HepG2 (cell line): ENCODE measurements around the gene MYO1G. TPM values are rescaled to one million over a fixed set of nuclear protein-coding genes. Genes with fewer than 3 reads are reported as not detected.

Source experiments
- ATAC-seq: fragments of 200-7000 bp; cut with Tn5 transposase; 3 replicates; pipeline ENCODE4 v1.9.1; 2020; ENCODE audit warnings: mild to moderate bottlenecking, moderate library complexity
- BruUV-seq: library from RNA; stranded (reverse); fragments of 400-500 nt; replicated peaks from 2 replicates; lab custom pipeline; 2021; lab: Mats Ljungman, UMichigan
- CTCF ChIA-PET: fragments of 300-600 bp; formaldehyde crosslinking; extraction: SDS; loops from one replicate; lab custom pipeline; 2021; ENCODE audit warnings: low total read pairs, inconsistent platforms, low intra/inter-chr PET ratio; lab: Yijun Ruan, JAX
- POLR2A ChIA-PET: fragments of 350-600 bp; sonication (Branson Sonifier 250); formaldehyde crosslinking; loops from one replicate; lab custom pipeline; 2020; ENCODE audit warnings: antibody characterized with exemption, inconsistent platforms; lab: Yijun Ruan, JAX
- DNase-seq: peaks from one replicate; pipeline ENCODE4 v3.0.0-alpha.2; 2015; ENCODE audit warnings: low spot score
- FAIRE-seq: peaks from 3 replicates; lab custom pipeline; 2011; peaks lifted over from hg19 to GRCh38; lab: Jason Lieb, UNC
- H2AFZ ChIP-seq: one replicate; pipeline ENCODE4 v1.6.1; 2011; ENCODE audit warnings: low read length, inconsistent platforms
- H3K27ac ChIP-seq: fragments of 300-600 bp; 3 replicates; pipeline ENCODE4 v1.8.0; 2011; ENCODE audit warnings: mixed run types, mild to moderate bottlenecking, mixed read lengths, low read length, inconsistent platforms; ENCODE audit not compliant: insufficient read depth; ENCODE audit errors: extremely low read length
- H3K27me3 ChIP-seq, 2 experiments: fragments of 200-600 bp in 1 of 2; 2 replicates in 1 of 2; 3 replicates in 1 of 2; pipeline versions ENCODE4 v1.6.0 to v1.8.0; 2011; ENCODE audit warnings: low read length in 2 of 2, mild to moderate bottlenecking in 2 of 2, moderate library complexity in 2 of 2, inconsistent platforms in 1 of 2; ENCODE audit not compliant: insufficient read depth in 2 of 2, control insufficient read depth in 1 of 2
- H3K36me3 ChIP-seq, 2 experiments: fragments of 200-600 bp in 1 of 2; replicated peaks in 1 of 2; 2 replicates in 1 of 2; 3 replicates in 1 of 2; pipeline versions ENCODE4 v1.5.1 to v1.8.0; 2011; ENCODE audit warnings: low read length in 2 of 2, inconsistent platforms in 1 of 2; ENCODE audit not compliant: insufficient read depth in 2 of 2, control insufficient read depth in 1 of 2
- H3K4me1 ChIP-seq: 2 replicates; pipeline ENCODE4 v1.5.1; 2012; ENCODE audit warnings: low read length, inconsistent platforms; ENCODE audit not compliant: insufficient read depth
- H3K4me2 ChIP-seq: 2 replicates; pipeline ENCODE4 v1.6.0; 2011; ENCODE audit warnings: low read depth, low read length, inconsistent platforms
- H3K4me3 ChIP-seq, 3 experiments: fragments of 200-600 bp in 1 of 3; sonication (generic), shearing (Covaris generic) in 1 of 3; replicated peaks in 1 of 3; 2 replicates each; pipeline ENCODE4 v1.5.1; 2011 to 2016; ENCODE audit warnings: low read length in 3 of 3, inconsistent platforms in 2 of 3, low read depth in 2 of 3, mild to moderate bottlenecking in 2 of 3, control low read depth in 1 of 3, mixed read lengths in 1 of 3; ENCODE audit not compliant: insufficient read depth in 1 of 3
- H3K79me2 ChIP-seq: one replicate; pipeline ENCODE4 v1.6.1; 2011; ENCODE audit warnings: low read length, inconsistent platforms; ENCODE audit not compliant: insufficient read depth
- H3K9ac ChIP-seq: 2 replicates; pipeline ENCODE4 v1.6.0; 2011; ENCODE audit warnings: mild to moderate bottlenecking, low read depth, low read length, inconsistent platforms; ENCODE audit not compliant: insufficient read depth
- H3K9me3 ChIP-seq: 2 replicates; pipeline ENCODE4 v1.5.1; 2012; ENCODE audit warnings: mild to moderate bottlenecking, low read length
- H4K20me1 ChIP-seq: 2 replicates; pipeline ENCODE4 v1.6.0; 2011; ENCODE audit warnings: inconsistent platforms, mild to moderate bottlenecking, low read length, moderate library complexity; ENCODE audit not compliant: insufficient read depth
- ASH2L ChIP-seq: fragments of 300-600, 200-600 bp; sonication (generic); IDR thresholded peaks from 2 replicates; pipeline ENCODE4 v1.7.0; 2017; ENCODE audit warnings: low read depth, mild to moderate bottlenecking, moderate library complexity, mixed read lengths, low read length; ENCODE audit not compliant: insufficient read length
- CHD2 ChIP-seq: IDR thresholded peaks from 2 replicates; pipeline ENCODE4 v1.6.1; 2011; ENCODE audit warnings: low read depth, low read length, improper control_type of control experiment
- MED8 ChIP-seq: sonication (generic); formaldehyde crosslinking; IDR thresholded peaks from 2 replicates; pipeline ENCODE4 v1.8.1; 2023; ENCODE audit warnings: mild to moderate bottlenecking, missing genetic modification reagents; ENCODE audit not compliant: insufficient replicate concordance
- MYNN ChIP-seq: sonication (generic); formaldehyde crosslinking; IDR thresholded peaks from 2 replicates; pipeline ENCODE4 v1.4.0; 2020; ENCODE audit warnings: mild to moderate bottlenecking, low read depth, missing genetic modification reagents
- RFX3 ChIP-seq: IDR thresholded peaks from 2 replicates; pipeline ENCODE4 v1.6.1; 2016; ENCODE audit warnings: missing biosample characterization, missing genetic modification reagents
- SNAPC2 ChIP-seq: sonication (generic); formaldehyde crosslinking; IDR thresholded peaks from 2 replicates; pipeline ENCODE4 v1.8.1; 2022; ENCODE audit warnings: mild to moderate bottlenecking, missing genetic modification reagents
- TCF12 ChIP-seq, 2 experiments: fragments of 450-650 bp in 1 of 2; sonication (generic) in 1 of 2; formaldehyde crosslinking in 1 of 2; IDR thresholded peaks; 2 replicates each; pipeline versions ENCODE4 v1.6.1 to v1.8.0; 2017 to 2022; ENCODE audit warnings: antibody characterized with exemption in 1 of 2, mild to moderate bottlenecking in 1 of 2, missing genetic modification reagents in 1 of 2, moderate library complexity in 1 of 2
- TGIF2 ChIP-seq: IDR thresholded peaks from 2 replicates; pipeline ENCODE4 v1.6.1; 2016; ENCODE audit warnings: control low read depth, missing compliant biosample characterization
- ZFP1 ChIP-seq: IDR thresholded peaks from 2 replicates; pipeline ENCODE4 v1.6.1; 2016
- ZFP36L1 ChIP-seq: sonication (generic); formaldehyde crosslinking; IDR thresholded peaks from 2 replicates; pipeline ENCODE4 v1.8.0; 2022; ENCODE audit warnings: mild to moderate bottlenecking, missing genetic modification reagents, moderate library complexity
- ZNF234 ChIP-seq: sonication (generic); formaldehyde crosslinking; conservative IDR thresholded peaks from 2 replicates; pipeline ENCODE4 v1.5.1; 2020; ENCODE audit warnings: mild to moderate bottlenecking, missing genetic modification reagents
- ZNF792 ChIP-seq: IDR thresholded peaks from 2 replicates; pipeline ENCODE4 v1.6.1; 2016
- ZNF841 ChIP-seq: sonication (generic); formaldehyde crosslinking; IDR thresholded peaks from 2 replicates; pipeline ENCODE4 v1.8.1; 2023; ENCODE audit warnings: missing genetic modification reagents, borderline replicate concordance
- WGBS: methylation state at CpG from one replicate; pipeline ENCODE4 v1.1.6; 2017; ENCODE audit warnings: low lambda C conversion rate; 5-methylcytosine and 5-hydroxymethylcytosine counted together
- in situ Hi-C: cut with HindIII; loops from 2 replicates; pipeline ENCODE4 v1.10.0; 2017; ENCODE audit warnings: low pct_unique_long_range_greater_than_20kb; ENCODE audit not compliant: extremely low pct_ligation_motif_present
- intact Hi-C: fragments of 100-400 bp; cut with micrococcal nuclease; formaldehyde crosslinking; loops from one replicate; pipeline ENCODE4 v1.10.0; 2022; ENCODE audit not compliant: unreplicated experiment
- polyA plus RNA-seq, 8 experiments: library from polyadenylated mRNA; depleted of rRNA in 3 of 8; stranded (reverse) in 7 of 8; unstranded in 1 of 8; fragments of >200 nt; fragmentation: Illumina TruSeq in 4 of 8; extraction: Trizol in 4 of 8; gene quantifications; 2 replicates each; pipeline versions ENCODE4 v1.2.1 to v1.2.3, GENCODE V29; 2011 to 2016; ENCODE audit warnings: low read depth in 4 of 8, missing spikeins in 1 of 8, mixed read lengths in 1 of 8; ENCODE audit not compliant: insufficient read depth in 1 of 8
- total RNA-seq, 5 experiments: library from RNA; depleted of rRNA; stranded (reverse); fragments of >200 nt; fragmentation: Illumina TruSeq; extraction: Trizol; gene quantifications; 2 replicates each; pipeline ENCODE4 v1.2.3, GENCODE V29; 2016; ENCODE audit warnings: low read depth in 1 of 5
- TF ChIP-seq, protein P1 (sequence below): IDR thresholded peaks from 2 replicates; pipeline ENCODE4 v1.6.1; 2012; ENCODE audit warnings: low read length, improper control_type of control experiment

Gene MYO1G
- total and polyA plus RNA-seq, 2 of the 13 experiments (the other 11 are each of a cell fraction or from before 2014, with no cell fraction given) = 0.29 to 1.1 TPM

DNA sequence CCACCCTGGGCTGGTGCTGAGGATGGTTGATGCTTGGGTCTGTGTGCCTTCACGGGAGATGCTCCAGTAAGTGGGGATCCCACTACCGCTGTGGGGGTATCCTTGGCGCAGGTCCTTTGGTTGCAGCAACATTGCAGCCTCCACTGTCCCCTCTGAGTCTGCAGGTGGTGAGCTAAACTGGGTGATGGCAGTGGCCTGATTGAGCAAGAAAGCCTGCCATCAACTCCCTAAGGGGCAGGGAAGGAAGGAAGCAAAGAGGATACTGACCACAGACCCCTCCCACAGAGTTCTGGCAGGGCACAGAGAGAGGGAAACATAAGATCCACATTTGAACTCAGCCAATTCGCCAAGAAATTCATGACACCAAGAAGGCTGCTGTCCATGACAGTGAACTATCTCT, 43.2 kb downstream of the MYO1G start:
- ChIA-PET CTCF (no interaction called here), POLR2A (no interaction called here)
- no peak overlapping the region for H3K4me3 ChIP-seq
- in situ Hi-C loops (no loop called here), intact Hi-C loops (no loop called here)
- H3K27me3 ChIP-seq = peaks cover 0 to 11% of the 10 kb centered on the region in 2 experiments; a peak in 1 of 5 replicates
- WGBS = 0% methylated on average over 1 of the region's 4 CpGs
- H3K9ac ChIP-seq = no peak overlapping the region
- no peaks in the 10 kb centered on the region for H3K9me3 ChIP-seq
- H4K20me1 ChIP-seq = no peaks in the 10 kb centered on the region
- H3K4me2 ChIP-seq = no peak overlapping the region
- no TSS peak for BruUV-seq
- no peaks in the 10 kb centered on the region for H3K36me3 ChIP-seq
- H3K27ac ChIP-seq = no peak overlapping the region
- no peaks in the 10 kb centered on the region for H3K79me2 ChIP-seq
- DNase-seq (no peak), ATAC-seq (no peak), FAIRE-seq (no peak)
- H2AFZ ChIP-seq = no peak overlapping the region
- no peak for TF ChIP-seq CHD2
- TF ChIP-seq ZNF234 (CRISPR knock-in tag) = no peak
- TF ChIP-seq MED8 (CRISPR knock-in tag) = no peak
- TF ChIP-seq MYNN (CRISPR knock-in tag) = no peak
- TF ChIP-seq, protein P1, sequence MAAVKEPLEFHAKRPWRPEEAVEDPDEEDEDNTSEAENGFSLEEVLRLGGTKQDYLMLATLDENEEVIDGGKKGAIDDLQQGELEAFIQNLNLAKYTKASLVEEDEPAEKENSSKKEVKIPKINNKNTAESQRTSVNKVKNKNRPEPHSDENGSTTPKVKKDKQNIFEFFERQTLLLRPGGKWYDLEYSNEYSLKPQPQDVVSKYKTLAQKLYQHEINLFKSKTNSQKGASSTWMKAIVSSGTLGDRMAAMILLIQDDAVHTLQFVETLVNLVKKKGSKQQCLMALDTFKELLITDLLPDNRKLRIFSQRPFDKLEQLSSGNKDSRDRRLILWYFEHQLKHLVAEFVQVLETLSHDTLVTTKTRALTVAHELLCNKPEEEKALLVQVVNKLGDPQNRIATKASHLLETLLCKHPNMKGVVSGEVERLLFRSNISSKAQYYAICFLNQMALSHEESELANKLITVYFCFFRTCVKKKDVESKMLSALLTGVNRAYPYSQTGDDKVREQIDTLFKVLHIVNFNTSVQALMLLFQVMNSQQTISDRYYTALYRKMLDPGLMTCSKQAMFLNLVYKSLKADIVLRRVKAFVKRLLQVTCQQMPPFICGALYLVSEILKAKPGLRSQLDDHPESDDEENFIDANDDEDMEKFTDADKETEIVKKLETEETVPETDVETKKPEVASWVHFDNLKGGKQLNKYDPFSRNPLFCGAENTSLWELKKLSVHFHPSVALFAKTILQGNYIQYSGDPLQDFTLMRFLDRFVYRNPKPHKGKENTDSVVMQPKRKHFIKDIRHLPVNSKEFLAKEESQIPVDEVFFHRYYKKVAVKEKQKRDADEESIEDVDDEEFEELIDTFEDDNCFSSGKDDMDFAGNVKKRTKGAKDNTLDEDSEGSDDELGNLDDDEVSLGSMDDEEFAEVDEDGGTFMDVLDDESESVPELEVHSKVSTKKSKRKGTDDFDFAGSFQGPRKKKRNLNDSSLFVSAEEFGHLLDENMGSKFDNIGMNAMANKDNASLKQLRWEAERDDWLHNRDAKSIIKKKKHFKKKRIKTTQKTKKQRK = no peak
- TF ChIP-seq RFX3 (CRISPR knock-in tag) = no peak
- no peak for TF ChIP-seq TGIF2 (CRISPR knock-in tag)
- no peak for TF ChIP-seq ZNF792 (CRISPR knock-in tag)
- TF ChIP-seq TCF12 (IDR thresholded peaks at IDR 0.05) = no peak
- TF ChIP-seq TCF12 (CRISPR knock-in tag; IDR thresholded peaks at IDR 0.05) = no peak
- no peak for TF ChIP-seq ZFP36L1
- TF ChIP-seq ASH2L = no peak
- TF ChIP-seq ZFP1 = no peak
- no peak for TF ChIP-seq SNAPC2 (CRISPR knock-in tag)
- TF ChIP-seq ZNF841 (CRISPR knock-in tag) = no peak
- H3K4me1 ChIP-seq = no peaks in the 10 kb centered on the region
